HG02885 (cell line): Measurements from ENCODE around the gene PLAGL1.
A peak's percentile ranks its signal among the peaks of the same experiment; 100 is the strongest.
"Not testable (repeated sequence)": the region's sequence is repeated elsewhere in the genome, so short reads cannot be mapped to it uniquely, and the experiment has no call there.

ENCODE experiments used
- ATAC-seq: cut with Tn5 transposase; IDR thresholded peaks from one replicate; pipeline ENCODE4 v1.9.1; 2021; ENCODE audit warnings: mild to moderate bottlenecking; ENCODE audit not compliant: unreplicated experiment, poor library complexity

The PLAGL1 gene, protein sequence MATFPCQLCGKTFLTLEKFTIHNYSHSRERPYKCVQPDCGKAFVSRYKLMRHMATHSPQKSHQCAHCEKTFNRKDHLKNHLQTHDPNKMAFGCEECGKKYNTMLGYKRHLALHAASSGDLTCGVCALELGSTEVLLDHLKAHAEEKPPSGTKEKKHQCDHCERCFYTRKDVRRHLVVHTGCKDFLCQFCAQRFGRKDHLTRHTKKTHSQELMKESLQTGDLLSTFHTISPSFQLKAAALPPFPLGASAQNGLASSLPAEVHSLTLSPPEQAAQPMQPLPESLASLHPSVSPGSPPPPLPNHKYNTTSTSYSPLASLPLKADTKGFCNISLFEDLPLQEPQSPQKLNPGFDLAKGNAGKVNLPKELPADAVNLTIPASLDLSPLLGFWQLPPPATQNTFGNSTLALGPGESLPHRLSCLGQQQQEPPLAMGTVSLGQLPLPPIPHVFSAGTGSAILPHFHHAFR

DNA sequence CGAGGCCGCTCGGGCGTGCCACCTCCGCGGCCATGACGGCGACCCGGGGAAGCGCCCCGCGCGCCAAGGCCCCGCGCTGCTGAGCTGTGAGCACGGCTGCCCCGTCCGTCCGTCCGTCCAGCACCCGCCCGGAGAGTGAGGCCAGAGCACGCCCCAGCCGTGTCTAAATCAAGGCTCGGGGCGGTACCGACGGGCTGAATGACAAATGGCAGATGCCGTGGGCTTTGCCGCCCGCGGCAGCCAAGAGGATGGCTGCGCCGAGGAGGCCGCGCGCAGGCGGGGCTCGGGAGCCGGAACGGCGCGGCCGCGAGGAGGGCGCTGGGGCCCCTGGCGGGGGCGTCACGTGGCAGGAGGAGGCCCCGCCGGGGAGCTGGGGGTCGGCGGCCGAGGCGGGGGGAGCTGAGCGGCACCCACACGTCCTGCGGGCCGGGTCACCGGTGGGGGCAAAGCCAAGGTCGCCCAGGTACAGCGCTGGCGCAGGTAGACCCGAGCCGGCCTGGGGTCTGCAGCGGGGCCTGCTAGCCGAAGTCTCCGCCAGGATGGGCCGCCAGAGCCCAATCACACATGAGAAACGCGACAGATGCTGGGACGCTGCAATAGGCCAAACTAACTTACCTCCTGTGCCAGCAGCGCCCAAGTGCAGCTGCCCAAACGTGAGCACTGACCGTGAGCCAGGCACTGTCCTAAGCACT, at the start of gene PLAGL1:
Gene PLAGL1, minus strand, starts transcription at position 140 of the 692 bp plus-strand sequence. CDS start 60,123 bp downstream, outside the sequence.
- peak; percentile 84 for ATAC-seq

GRCh38 chr6:144055121-144055931, 47.3 kb upstream of the PLAGL1 start:
- ATAC-seq: peak; percentile 91

DNA sequence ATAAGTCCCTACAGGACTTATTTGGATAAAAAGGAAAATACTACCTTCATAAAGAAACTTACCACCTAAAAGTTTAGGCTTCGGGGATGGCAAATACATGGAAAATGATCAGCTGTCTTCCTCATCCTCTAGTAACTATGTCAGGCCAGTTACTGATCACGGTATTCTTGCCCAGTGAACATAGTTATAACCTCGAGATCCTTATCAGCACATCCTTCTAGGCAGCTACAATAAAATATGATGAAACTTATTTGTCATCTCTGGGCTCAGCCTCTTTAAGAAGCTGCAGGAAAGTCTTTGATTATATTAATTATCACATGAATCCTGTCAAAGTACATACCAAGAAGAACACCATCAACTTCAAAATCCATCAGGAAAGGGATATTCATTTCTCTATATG, 45.5 kb upstream of the PLAGL1 start:
- ATAC-seq: no peak

DNA sequence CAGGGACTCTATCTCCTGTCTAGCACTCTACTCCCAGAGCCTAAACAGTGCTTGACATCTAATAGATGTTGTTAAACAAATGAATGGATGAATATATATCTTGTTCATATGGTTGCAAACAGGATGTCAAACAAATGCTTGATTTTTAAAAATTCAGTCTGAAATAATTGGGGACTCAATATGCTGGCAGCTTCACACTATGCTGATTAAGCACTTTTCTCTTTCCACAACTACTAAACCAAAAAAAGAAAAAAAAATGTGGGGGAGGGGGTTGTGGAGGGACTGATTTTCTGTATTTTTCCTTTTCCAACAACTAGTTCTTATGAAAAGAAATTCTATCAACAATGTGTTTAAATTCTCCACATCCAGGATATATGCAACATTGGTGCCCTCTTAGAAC, 44.4 kb upstream of the PLAGL1 start:
- no peak for ATAC-seq

DNA sequence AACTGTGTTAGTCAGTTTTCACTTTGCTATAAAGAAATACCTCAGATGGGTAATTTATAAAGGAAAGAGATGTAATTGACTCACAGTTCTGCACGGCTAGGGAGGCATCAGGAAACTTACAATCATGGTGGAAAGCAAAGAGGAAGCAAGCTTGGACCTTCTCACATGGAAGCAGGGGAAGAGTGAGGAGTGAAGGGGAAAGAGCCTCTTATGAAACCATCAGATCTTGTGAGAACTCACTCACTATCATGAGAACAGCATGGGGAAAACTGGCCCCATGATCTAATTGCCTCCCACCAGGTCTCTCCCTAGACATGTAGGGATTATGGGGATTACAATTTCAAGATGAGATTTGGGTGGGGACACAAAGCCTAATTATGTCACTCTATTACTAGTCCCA, 41.3 kb upstream of the PLAGL1 start:
- ATAC-seq: no peak

- no peak for ATAC-seq
Measured at GRCh38 chr6:144047688-144048087, 39.6 kb upstream of the PLAGL1 start.

- ATAC-seq: not testable (repeated sequence)
Measured at GRCh38 chr6:144046672-144047071, 38.6 kb upstream of the PLAGL1 start.

DNA sequence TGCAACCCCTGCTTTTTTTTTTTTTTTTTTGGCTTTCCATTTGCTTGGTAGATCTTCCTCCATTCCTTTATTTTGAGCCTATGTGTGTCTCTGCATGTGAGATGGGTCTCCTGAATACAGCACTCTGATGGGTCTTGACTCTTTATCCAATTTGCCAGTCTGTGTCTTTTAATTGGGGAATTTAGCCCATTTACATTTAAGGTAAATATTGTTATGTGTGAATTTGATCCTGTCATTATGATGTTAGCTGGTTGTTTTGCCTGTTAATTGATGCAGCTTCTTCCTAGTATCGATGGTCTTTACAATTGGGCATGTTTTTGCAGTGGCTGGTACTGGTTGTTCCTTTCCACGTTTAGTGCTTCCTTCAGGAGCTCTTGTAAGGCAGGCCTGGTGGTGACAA, 36.9 kb upstream of the PLAGL1 start:
- not testable (repeated sequence) for ATAC-seq

GRCh38 chr6:144036835-144037195, 28.8 kb upstream of the PLAGL1 start:
- no peak for ATAC-seq

- ATAC-seq: peak; percentile 72
Measured at GRCh38 chr6:144036064-144036834, 28.2 kb upstream of the PLAGL1 start.

GRCh38 chr6:144035416-144035815, 27.4 kb upstream of the PLAGL1 start:
- ATAC-seq: no peak

DNA sequence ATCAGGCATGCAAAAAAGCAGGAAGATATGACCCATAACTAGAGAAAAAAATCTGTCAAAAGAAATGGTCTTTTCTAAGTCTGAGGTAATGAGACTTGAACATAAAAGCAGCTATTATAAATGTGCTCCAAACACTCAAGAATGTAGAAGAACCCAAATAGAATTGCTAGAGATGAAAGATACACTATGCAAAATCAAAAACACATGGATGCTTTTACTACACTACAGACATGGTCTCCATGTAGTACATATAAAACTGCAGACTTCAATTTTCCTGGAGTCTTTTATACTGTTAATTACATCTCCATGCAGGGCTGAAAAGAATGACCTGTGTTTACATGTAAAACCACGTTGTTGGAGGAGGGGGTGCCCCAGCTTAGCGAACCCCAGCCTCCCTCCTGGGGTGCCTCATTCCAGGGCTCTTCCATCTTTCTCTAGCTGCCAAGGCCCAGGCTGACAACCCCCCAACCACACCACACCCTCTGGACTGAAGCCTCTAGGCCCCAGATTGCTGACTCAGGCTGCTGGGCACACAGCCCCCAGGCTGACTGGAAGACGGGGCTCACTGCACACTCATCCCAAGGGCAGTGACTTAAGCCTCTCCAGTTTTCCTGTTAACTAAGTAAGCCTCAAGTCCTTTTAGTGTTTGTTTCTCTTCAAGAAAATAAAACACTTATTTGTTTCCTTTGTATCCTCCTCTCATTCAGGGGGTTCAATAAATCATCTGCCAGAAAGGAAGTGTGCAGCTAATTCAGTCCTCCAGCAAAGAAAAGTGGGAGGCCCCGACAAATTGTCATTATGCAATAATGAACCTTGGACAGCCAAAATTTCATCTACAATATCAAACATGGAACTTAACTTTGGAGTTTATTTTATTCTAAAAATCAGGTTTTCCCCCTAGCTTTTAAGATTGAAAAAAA, 26.0 kb upstream of the PLAGL1 start:
- ATAC-seq: no peak

DNA sequence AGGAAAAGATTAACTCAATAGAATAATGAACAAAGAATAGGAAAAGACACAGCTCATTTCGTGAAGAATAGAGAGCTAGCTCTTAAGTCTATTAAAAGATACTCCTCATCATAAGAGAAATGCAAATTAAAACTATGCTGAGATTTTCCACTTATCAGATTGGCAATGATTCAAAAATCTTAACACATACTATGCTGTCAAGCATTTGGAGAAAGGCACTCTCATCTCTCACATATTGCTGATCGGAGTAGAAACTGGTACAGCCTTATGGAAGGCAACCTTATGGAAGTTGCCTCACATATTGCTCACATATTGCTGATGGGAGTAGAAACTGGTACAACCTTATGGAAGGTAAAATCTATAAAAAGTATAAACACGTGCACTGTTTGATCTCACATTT, 21.4 kb upstream of the PLAGL1 start:
- no peak for ATAC-seq

- ATAC-seq: no peak
Measured at GRCh38 chr6:144027932-144028587, 20.0 kb upstream of the PLAGL1 start.

GRCh38 chr6:144023216-144023615, 15.2 kb upstream of the PLAGL1 start:
- ATAC-seq: no peak

GRCh38 chr6:144019929-144020328, 11.9 kb upstream of the PLAGL1 start:
- no peak for ATAC-seq

- ATAC-seq: no peak
Measured at GRCh38 chr6:144017166-144018094, 9.4 kb upstream of the PLAGL1 start.
